H9 (cell line): ENCODE data around the gene DLK2. TPM values are rescaled to one million over a fixed set of nuclear protein-coding genes. Genes with fewer than 3 reads are reported as not detected.

Source experiments
- DNase-seq: peaks from one replicate; pipeline ENCODE4 v3.0.0-alpha.2; 2017
- H2AFZ ChIP-seq: one replicate; pipeline ENCODE4 v1.6.1; 2013; ENCODE audit warnings: mild to moderate bottlenecking, low read length, control low read depth, moderate library complexity
- H2AK5ac ChIP-seq: 2 replicates; pipeline ENCODE4 v1.6.1; 2013; ENCODE audit warnings: low read length, control low read depth, mixed read lengths; ENCODE audit not compliant: insufficient read length
- H2BK120ac ChIP-seq: one replicate; pipeline ENCODE4 v1.6.1; 2013; ENCODE audit warnings: low read depth, mild to moderate bottlenecking, low read length, control low read depth, inconsistent platforms; ENCODE audit not compliant: poor library complexity, severe bottlenecking
- H2BK12ac ChIP-seq: 2 replicates; pipeline ENCODE4 v1.6.1; 2013; ENCODE audit warnings: low read length, control low read depth, mixed read lengths, low read depth; ENCODE audit not compliant: insufficient read length
- H2BK15ac ChIP-seq: 2 replicates; pipeline ENCODE4 v1.6.1; 2013; ENCODE audit warnings: low read depth, low read length, control low read depth
- H2BK20ac ChIP-seq: one replicate; pipeline ENCODE4 v1.6.1; 2013; ENCODE audit warnings: low read depth, mild to moderate bottlenecking, low read length, control low read depth, inconsistent platforms; ENCODE audit not compliant: poor library complexity, severe bottlenecking
- H2BK5ac ChIP-seq: 2 replicates; pipeline ENCODE4 v1.6.1; 2013; ENCODE audit warnings: low read length, control low read depth, mixed read lengths; ENCODE audit not compliant: insufficient read length
- H3K14ac ChIP-seq: 2 replicates; pipeline ENCODE4 v1.6.1; 2013; ENCODE audit warnings: low read length, control low read depth; ENCODE audit not compliant: insufficient read depth
- H3K18ac ChIP-seq: 2 replicates; pipeline ENCODE4 v1.6.1; 2013; ENCODE audit warnings: low read depth, mild to moderate bottlenecking, mixed read lengths, low read length, control low read depth; ENCODE audit not compliant: insufficient read length
- H3K23ac ChIP-seq: 2 replicates; pipeline ENCODE4 v1.6.1; 2013; ENCODE audit warnings: low read length, control low read depth, mixed read lengths, low read depth; ENCODE audit not compliant: insufficient read length
- H3K23me2 ChIP-seq: 2 replicates; pipeline ENCODE4 v1.6.1; 2013; ENCODE audit warnings: low read depth, mild to moderate bottlenecking, mixed read lengths, low read length, control low read depth; ENCODE audit not compliant: insufficient read length, poor library complexity, severe bottlenecking
- H3K27ac ChIP-seq: 2 replicates; pipeline ENCODE4 v1.5.1; 2013; ENCODE audit warnings: low read length, control low read depth, mixed read lengths, low read depth; ENCODE audit not compliant: insufficient read length
- H3K27me3 ChIP-seq: 2 replicates; pipeline ENCODE4 v1.6.1; 2013; ENCODE audit warnings: low read length, control low read depth, inconsistent platforms; ENCODE audit not compliant: insufficient read depth
- H3K4ac ChIP-seq: 2 replicates; pipeline ENCODE4 v1.6.1; 2013; ENCODE audit warnings: low read depth, mild to moderate bottlenecking, control low read depth, inconsistent platforms, low read length, moderate library complexity
- H3K4me1 ChIP-seq: 2 replicates; pipeline ENCODE4 v1.6.1; 2013; ENCODE audit warnings: low read length, control low read depth, inconsistent platforms; ENCODE audit not compliant: insufficient read depth
- H3K4me2 ChIP-seq: 2 replicates; pipeline ENCODE4 v1.6.1; 2013; ENCODE audit warnings: low read length, control low read depth, mixed read lengths; ENCODE audit not compliant: insufficient read length, insufficient read depth
- H3K56ac ChIP-seq: 2 replicates; pipeline ENCODE4 v1.6.1; 2013; ENCODE audit warnings: low read depth, mild to moderate bottlenecking, mixed read lengths, low read length, control low read depth; ENCODE audit not compliant: insufficient read length
- H3K79me1 ChIP-seq: 2 replicates; pipeline ENCODE4 v1.6.1; 2013; ENCODE audit warnings: low read depth, mild to moderate bottlenecking, moderate library complexity, low read length, control low read depth, inconsistent platforms; ENCODE audit not compliant: insufficient read depth, poor library complexity, severe bottlenecking
- H3K79me2 ChIP-seq: 2 replicates; pipeline ENCODE4 v1.6.1; 2013; ENCODE audit warnings: low read length, control low read depth, inconsistent platforms; ENCODE audit not compliant: insufficient read depth
- H3K9ac ChIP-seq: 2 replicates; pipeline ENCODE4 v1.6.1; 2013; ENCODE audit warnings: low read length, control low read depth, mixed read lengths; ENCODE audit not compliant: insufficient read length; ENCODE audit errors: extremely low read depth
- H3K9me3 ChIP-seq: one replicate; pipeline ENCODE4 v1.6.1; 2013; ENCODE audit warnings: low read depth, low read length, inconsistent platforms; ENCODE audit not compliant: control insufficient read depth
- H3T11ph ChIP-seq: one replicate; pipeline ENCODE4 v1.6.1; 2013; ENCODE audit warnings: mild to moderate bottlenecking, low read length, control low read depth, inconsistent platforms
- H4K20me1 ChIP-seq: one replicate; pipeline ENCODE4 v1.6.1; 2013; ENCODE audit not compliant: control insufficient read depth, insufficient read length, insufficient read depth
- H4K5ac ChIP-seq: 2 replicates; pipeline ENCODE4 v1.6.1; 2013; ENCODE audit warnings: low read depth, mild to moderate bottlenecking, mixed read lengths, low read length, control low read depth; ENCODE audit not compliant: insufficient read length
- H4K8ac ChIP-seq: replicated peaks from 2 replicates; pipeline ENCODE4 v1.6.1; 2013; ENCODE audit warnings: low read length, control low read depth, mixed read lengths, low read depth; ENCODE audit not compliant: insufficient read length
- H4K91ac ChIP-seq: 2 replicates; pipeline ENCODE4 v1.6.1; 2013; ENCODE audit warnings: low read depth, mild to moderate bottlenecking, moderate library complexity, mixed read lengths, low read length, control low read depth; ENCODE audit not compliant: insufficient read length
- H3K27ac Mint-ChIP-seq, 3 experiments: 2 replicates in 2 of 3; 3 replicates in 1 of 3; pipeline ENCODE4 v1.8.0; 2020 to 2021; ENCODE audit warnings: mixed read lengths in 3 of 3, mild to moderate bottlenecking in 1 of 3, moderate library complexity in 1 of 3
- H3K27me3 Mint-ChIP-seq: 2 replicates; pipeline ENCODE4 v1.8.0; 2021; ENCODE audit warnings: low read depth, mild to moderate bottlenecking, moderate library complexity, mixed read lengths
- H3K36me3 Mint-ChIP-seq, 3 experiments: 2 replicates in 2 of 3; 3 replicates in 1 of 3; pipeline ENCODE4 v1.8.0; 2020 to 2021; ENCODE audit warnings: low read depth in 3 of 3, mixed read lengths in 3 of 3; ENCODE audit not compliant: insufficient read depth in 1 of 3
- H3K4me1 Mint-ChIP-seq, 2 experiments: 2 replicates each; pipeline ENCODE4 v1.8.0; 2020; ENCODE audit warnings: mixed read lengths in 2 of 2
- H3K4me3 Mint-ChIP-seq, 2 experiments: 2 replicates in 1 of 2; 3 replicates in 1 of 2; pipeline ENCODE4 v1.8.0; 2020 to 2021; ENCODE audit warnings: mild to moderate bottlenecking in 2 of 2, mixed read lengths in 2 of 2, moderate library complexity in 1 of 2
- H3K9me3 Mint-ChIP-seq, 2 experiments: 2 replicates in 1 of 2; 3 replicates in 1 of 2; pipeline ENCODE4 v1.8.0; 2020; ENCODE audit warnings: mild to moderate bottlenecking in 2 of 2, mixed read lengths in 2 of 2, moderate library complexity in 1 of 2
- WGBS: extraction: QIAGEN DNeasy Blood & Tissue Kit; methylation state at CpG from one replicate; pipeline ENCODE4 v1.1.7; 2013; ENCODE audit warnings: missing lambda C conversion rate, low lambda C conversion rate, mixed read lengths; ENCODE audit not compliant: insufficient read length; ENCODE audit errors: extremely low coverage; 5-methylcytosine and 5-hydroxymethylcytosine counted together
- microRNA-seq: library from miRNA; unstranded; fragments of <30 nt; microRNA quantifications from one replicate; pipeline ENCODE4, GENCODE V29; 2020; ENCODE audit warnings: borderline microRNAs expressed
- total RNA-seq: library from RNA; stranded (reverse); gene quantifications from 2 replicates; pipeline ENCODE4 v1.2.1, GENCODE V29; 2021
- TF ChIP-seq, protein P1 (sequence below): fragments of 200-600 bp; sonication (generic); conservative IDR thresholded peaks from 3 replicates; pipeline ENCODE4 v1.8.0; 2021; ENCODE audit warnings: antibody characterized with exemption, mild to moderate bottlenecking

The DLK2 gene
- total RNA-seq, 1 experiment from 2014 or later = 0.96 TPM

DNA sequence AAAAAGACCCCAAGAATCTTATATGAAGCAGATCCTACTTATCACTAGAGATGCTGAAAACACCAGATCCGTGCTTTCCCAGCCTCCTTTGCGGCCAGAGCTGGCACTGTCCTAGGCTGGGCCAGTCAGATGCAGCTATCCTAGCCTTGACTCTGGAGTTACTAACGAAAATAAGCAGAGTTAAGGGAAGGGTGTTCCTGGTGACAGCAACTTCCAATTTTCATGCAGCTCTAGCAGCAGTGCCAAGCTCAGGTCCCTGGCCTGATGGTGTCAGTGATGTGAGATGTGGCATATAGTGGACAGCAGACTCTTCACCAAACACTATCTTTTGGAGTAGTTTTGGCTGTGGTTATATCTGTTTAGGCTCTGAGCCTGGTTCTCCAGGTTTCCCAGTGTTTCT, 53.6 kb downstream of the DLK2 start:
- H3K9me3 ChIP-seq = no peaks in the 10 kb centered on the region
- no peak overlapping the region for H3K4ac ChIP-seq
- no peak overlapping the region for H3K18ac ChIP-seq
- H3K4me2 ChIP-seq = no peak overlapping the region
- H3K23ac ChIP-seq = no peak overlapping the region
- WGBS = no CpG with 5 or more reads among the region's 3 CpGs
- H2BK12ac ChIP-seq = peak overlapping the region; percentile 20
- H3K27ac ChIP-seq = no peak overlapping the region
- no peaks in the 10 kb centered on the region for H4K20me1 ChIP-seq
- no peak overlapping the region for H3K9ac ChIP-seq
- peaks cover 2% of the 10 kb centered on the region in 2 experiments for H3K4me1 Mint-ChIP-seq
- no peaks in the 10 kb centered on the region for H3K9me3 Mint-ChIP-seq
- no peak overlapping the region for H2BK5ac ChIP-seq
- H4K91ac ChIP-seq = no peak overlapping the region
- no peak overlapping the region for H4K8ac ChIP-seq
- no peak overlapping the region for H2BK120ac ChIP-seq
- DNase-seq = no peak
- H2AK5ac ChIP-seq = no peak overlapping the region
- H2AFZ ChIP-seq = no peak overlapping the region
- no peaks in the 10 kb centered on the region for H3K79me2 ChIP-seq
- H3K27me3 ChIP-seq = no peaks in the 10 kb centered on the region; the same call in 1 of the 2 replicates
- H3K4me1 ChIP-seq = no peaks in the 10 kb centered on the region; the same call in 1 of the 2 replicates
- H3K4me3 Mint-ChIP-seq = no peak overlapping the region; a peak in 1 of 5 replicates
- TF ChIP-seq, protein P1, sequence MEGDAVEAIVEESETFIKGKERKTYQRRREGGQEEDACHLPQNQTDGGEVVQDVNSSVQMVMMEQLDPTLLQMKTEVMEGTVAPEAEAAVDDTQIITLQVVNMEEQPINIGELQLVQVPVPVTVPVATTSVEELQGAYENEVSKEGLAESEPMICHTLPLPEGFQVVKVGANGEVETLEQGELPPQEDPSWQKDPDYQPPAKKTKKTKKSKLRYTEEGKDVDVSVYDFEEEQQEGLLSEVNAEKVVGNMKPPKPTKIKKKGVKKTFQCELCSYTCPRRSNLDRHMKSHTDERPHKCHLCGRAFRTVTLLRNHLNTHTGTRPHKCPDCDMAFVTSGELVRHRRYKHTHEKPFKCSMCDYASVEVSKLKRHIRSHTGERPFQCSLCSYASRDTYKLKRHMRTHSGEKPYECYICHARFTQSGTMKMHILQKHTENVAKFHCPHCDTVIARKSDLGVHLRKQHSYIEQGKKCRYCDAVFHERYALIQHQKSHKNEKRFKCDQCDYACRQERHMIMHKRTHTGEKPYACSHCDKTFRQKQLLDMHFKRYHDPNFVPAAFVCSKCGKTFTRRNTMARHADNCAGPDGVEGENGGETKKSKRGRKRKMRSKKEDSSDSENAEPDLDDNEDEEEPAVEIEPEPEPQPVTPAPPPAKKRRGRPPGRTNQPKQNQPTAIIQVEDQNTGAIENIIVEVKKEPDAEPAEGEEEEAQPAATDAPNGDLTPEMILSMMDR = no peak
- H3K36me3 Mint-ChIP-seq = no peaks in the 10 kb centered on the region
- no peak overlapping the region for H3K56ac ChIP-seq
- no peak overlapping the region for H2BK20ac ChIP-seq
- no peak overlapping the region for H3K27ac Mint-ChIP-seq
- no peaks in the 10 kb centered on the region for H3K79me1 ChIP-seq
- no peak overlapping the region; the same call in 1 of the 2 replicates for H3K14ac ChIP-seq
- H4K5ac ChIP-seq = peak overlapping the region; percentile 68
- H3K23me2 ChIP-seq = no peaks in the 10 kb centered on the region
- peaks cover 9% of the 10 kb centered on the region for H3K27me3 Mint-ChIP-seq
- no peak overlapping the region for H3T11ph ChIP-seq
- no peak overlapping the region for H2BK15ac ChIP-seq

Small RNA genes lying within 50 kb of the gene (microRNA-seq; reads per million reads assigned to microRNA genes)
- not detected for gene MIR6780B

Other genes with a start within 250 kb of the DLK2 start
- 47.0 and 56.2 TPM in 2 replicates for gene DNPH1, start 226.1 kb downstream of the DLK2 start, total RNA-seq
- gene TTBK1, start 212.1 kb downstream of the DLK2 start, total RNA-seq = 1.3 and 1.6 TPM in 2 replicates
- gene SLC22A7, start 157.3 kb downstream of the DLK2 start, total RNA-seq = not detected in 2 replicates
- 15.3 and 16.9 TPM in 2 replicates for gene CRIP3, start 146.7 kb downstream of the DLK2 start, total RNA-seq
- gene ZNF318, start 85.9 kb downstream of the DLK2 start, total RNA-seq = 15.0 and 16.3 TPM in 2 replicates
- gene ABCC10, start 28.0 kb downstream of the DLK2 start, total RNA-seq = 28.0 and 31.8 TPM in 2 replicates
- gene TJAP1, start 22.0 kb upstream of the DLK2 start, total RNA-seq = 45.1 and 49.2 TPM in 2 replicates
- gene LRRC73, start 54.8 kb upstream of the DLK2 start, total RNA-seq = 0.26 and 0.55 TPM in 2 replicates
- gene YIPF3, start 61.4 kb upstream of the DLK2 start, total RNA-seq = 80.7 and 84.5 TPM in 2 replicates
- 75.8 and 76.6 TPM in 2 replicates for gene POLR1C, start 61.5 kb upstream of the DLK2 start, total RNA-seq
- gene XPO5, start 120.5 kb upstream of the DLK2 start, total RNA-seq = 107 and 114 TPM in 2 replicates
- gene POLH, start 120.6 kb upstream of the DLK2 start, total RNA-seq = 12.6 and 15.1 TPM in 2 replicates
- gene GTPBP2, start 173.7 kb upstream of the DLK2 start, total RNA-seq = 67.6 and 72.2 TPM in 2 replicates
- 46.3 and 47.6 TPM in 2 replicates for gene MAD2L1BP, start 180.3 kb upstream of the DLK2 start, total RNA-seq
- gene RSPH9, start 189.5 kb upstream of the DLK2 start, total RNA-seq = 0.39 and 0.50 TPM in 2 replicates
- gene MRPS18A, start 232.2 kb upstream of the DLK2 start, total RNA-seq = 65.1 and 67.3 TPM in 2 replicates